Sciatic nerve (tissue), 2 donors: Measurements from ENCODE around the gene TUBG2. TPM values are rescaled to one million over a fixed set of nuclear protein-coding genes. Genes with fewer than 3 reads are reported as not detected.

Experiments used
- ATAC-seq: fragments of 200-7000 bp; cut with Tn5 transposase; one replicate; pipeline ENCODE4 v1.9.1; 2020; ENCODE audit warnings: mild to moderate bottlenecking, moderate library complexity
- DNase-seq: peaks from one replicate; pipeline ENCODE4 v3.0.0-alpha.2; 2020; ENCODE audit warnings: low spot score
- intact Hi-C: fragments of 100-400 bp; cut with DNase I; formaldehyde crosslinking; loops from one replicate; pipeline ENCODE4 v1.14.2; 2022
- microRNA-seq: library from miRNA; unstranded; fragments of <30 nt; microRNA quantifications from one replicate; pipeline ENCODE4 v1.2.0, GENCODE V29; 2020
- total RNA-seq: library from RNA; stranded (reverse); fragmentation: NEBNext Ultra II Directional; extraction: Animal tissue kit (Norgen Biotek cat#: 25700); gene quantifications from one replicate; pipeline ENCODE4 v1.2.1, GENCODE V29; 2021
- donor health status: DM: no; HTN: no; CAD: no.
- donor health status: DM: no; HTN: no; CAD: no.

The TUBG2 gene
- total RNA-seq, 1 donor from 2014 or later: 46.8 TPM

GRCh38 chr17:42690596-42690995 is 31.5 kb downstream of the TUBG2 start:
- intact Hi-C loops: no loop called here
- DNase-seq (no peak), ATAC-seq (no peak)

- intact Hi-C loops: no loop called here
- DNase-seq (no peak), ATAC-seq (no peak)
These were observed 32.0 kb downstream of the TUBG2 start for GRCh38 chr17:42691021-42691545.

GRCh38 chr17:42692489-42692888 is 33.4 kb downstream of the TUBG2 start:
- ATAC-seq: no peak
- intact Hi-C loops: no loop called here
- DNase-seq: no peak

GRCh38 chr17:42694524-42694923 is 35.4 kb downstream of the TUBG2 start:
- DNase-seq: no peak
- no peak for ATAC-seq
- intact Hi-C loops: no loop called here

- intact Hi-C loops: no loop called here
- no peak for ATAC-seq
- DNase-seq: no peak
These were observed 36.4 kb downstream of the TUBG2 start for GRCh38 chr17:42695500-42695899.

- intact Hi-C loops: no loop called here
- ATAC-seq (no peak), DNase-seq (no peak)
These were observed 38.2 kb downstream of the TUBG2 start for GRCh38 chr17:42697108-42697811.

GRCh38 chr17:42698736-42699414 is 39.8 kb downstream of the TUBG2 start:
- DNase-seq (no peak), ATAC-seq (peak; percentile 67)
- intact Hi-C loops: no loop called here

- ATAC-seq: no peak
- intact Hi-C loops: no loop called here
- DNase-seq: no peak
These were observed 40.3 kb downstream of the TUBG2 start for GRCh38 chr17:42699415-42699740.

- intact Hi-C loops: no loop called here
- no peak for DNase-seq
- peak; percentile 51 for ATAC-seq
These were observed 41.7 kb downstream of the TUBG2 start for GRCh38 chr17:42700586-42701289.

GRCh38 chr17:42702446-42702845 is 43.4 kb downstream of the TUBG2 start:
- intact Hi-C loops: no loop called here
- ATAC-seq (no peak), DNase-seq (no peak)

- ATAC-seq: no peak
- intact Hi-C loops: no loop called here
- DNase-seq: no peak
These were observed 45.4 kb downstream of the TUBG2 start for GRCh38 chr17:42704490-42704836.

- no peak for DNase-seq
- no peak for ATAC-seq
- intact Hi-C loops: no loop called here
These were observed 45.9 kb downstream of the TUBG2 start for GRCh38 chr17:42704837-42705494.

- no peak for DNase-seq
- intact Hi-C loops: no loop called here
- no peak for ATAC-seq
These were observed 47.6 kb downstream of the TUBG2 start for GRCh38 chr17:42706732-42707131.

- intact Hi-C loops: no loop called here
- ATAC-seq (no peak), DNase-seq (no peak)
These were observed 49.5 kb downstream of the TUBG2 start for GRCh38 chr17:42708588-42708987.

- no peak for DNase-seq
- intact Hi-C loops: no loop called here
- ATAC-seq: peak; percentile 77
These were observed 50.5 kb downstream of the TUBG2 start for GRCh38 chr17:42709561-42709960.

Small RNA genes lying within 50 kb of the gene (microRNA-seq; reads per million reads assigned to microRNA genes)
- not detected for gene MIR6780A

Other genes starting within 250 kb of the TUBG2 start
- gene CAVIN1, start 236.0 kb upstream of the TUBG2 start, total RNA-seq: 608 TPM
- gene ATP6V0A1, start 200.4 kb upstream of the TUBG2 start, total RNA-seq: 115 TPM
- 28.8 TPM for gene NAGLU, start 123.0 kb upstream of the TUBG2 start, total RNA-seq
- gene HSD17B1, start 106.4 kb upstream of the TUBG2 start, total RNA-seq: 2.4 TPM
- 45.2 TPM for gene COASY, start 97.1 kb upstream of the TUBG2 start, total RNA-seq
- 26.6 TPM for gene MLX, start 92.2 kb upstream of the TUBG2 start, total RNA-seq
- gene PSMC3IP, start 81.6 kb upstream of the TUBG2 start, total RNA-seq: 5.9 TPM
- gene RETREG3, start 49.9 kb upstream of the TUBG2 start, total RNA-seq: 47.1 TPM
- gene TUBG1, start 49.6 kb upstream of the TUBG2 start, total RNA-seq: 23.4 TPM
- 40.3 TPM for gene PLEKHH3, start 17.7 kb downstream of the TUBG2 start, total RNA-seq
- 3.5 TPM for gene CCR10, start 22.6 kb downstream of the TUBG2 start, total RNA-seq
- gene CNTNAP1, start 23.2 kb downstream of the TUBG2 start, total RNA-seq: 12.9 TPM
- 105 TPM for gene EZH1, start 85.8 kb downstream of the TUBG2 start, total RNA-seq
- gene RAMP2, start 101.9 kb downstream of the TUBG2 start, total RNA-seq: 67.5 TPM
- gene VPS25, start 114.2 kb downstream of the TUBG2 start, total RNA-seq: 24.8 TPM
- 1.4 TPM for gene WNK4, start 121.3 kb downstream of the TUBG2 start, total RNA-seq
- 36.1 TPM for gene COA3, start 139.4 kb downstream of the TUBG2 start, total RNA-seq
- 1.1 TPM for gene CNTD1, start 139.6 kb downstream of the TUBG2 start, total RNA-seq
- 80.9 TPM for gene BECN1, start 165.0 kb downstream of the TUBG2 start, total RNA-seq
- 54.5 TPM for gene PSME3, start 174.1 kb downstream of the TUBG2 start, total RNA-seq
- gene AOC2, start 185.3 kb downstream of the TUBG2 start, total RNA-seq: 1.6 TPM
- 61.7 TPM for gene AOC3, start 191.9 kb downstream of the TUBG2 start, total RNA-seq
- not detected for gene G6PC1, start 241.5 kb downstream of the TUBG2 start, total RNA-seq